HG02678 (cell line): Measurements from ENCODE around the gene UBAC2.

Source experiments
- ATAC-seq: cut with Tn5 transposase; IDR thresholded peaks from one replicate; pipeline ENCODE4 v1.9.1; 2021; ENCODE audit warnings: mild to moderate bottlenecking, moderate library complexity; ENCODE audit not compliant: unreplicated experiment

The UBAC2 gene

DNA sequence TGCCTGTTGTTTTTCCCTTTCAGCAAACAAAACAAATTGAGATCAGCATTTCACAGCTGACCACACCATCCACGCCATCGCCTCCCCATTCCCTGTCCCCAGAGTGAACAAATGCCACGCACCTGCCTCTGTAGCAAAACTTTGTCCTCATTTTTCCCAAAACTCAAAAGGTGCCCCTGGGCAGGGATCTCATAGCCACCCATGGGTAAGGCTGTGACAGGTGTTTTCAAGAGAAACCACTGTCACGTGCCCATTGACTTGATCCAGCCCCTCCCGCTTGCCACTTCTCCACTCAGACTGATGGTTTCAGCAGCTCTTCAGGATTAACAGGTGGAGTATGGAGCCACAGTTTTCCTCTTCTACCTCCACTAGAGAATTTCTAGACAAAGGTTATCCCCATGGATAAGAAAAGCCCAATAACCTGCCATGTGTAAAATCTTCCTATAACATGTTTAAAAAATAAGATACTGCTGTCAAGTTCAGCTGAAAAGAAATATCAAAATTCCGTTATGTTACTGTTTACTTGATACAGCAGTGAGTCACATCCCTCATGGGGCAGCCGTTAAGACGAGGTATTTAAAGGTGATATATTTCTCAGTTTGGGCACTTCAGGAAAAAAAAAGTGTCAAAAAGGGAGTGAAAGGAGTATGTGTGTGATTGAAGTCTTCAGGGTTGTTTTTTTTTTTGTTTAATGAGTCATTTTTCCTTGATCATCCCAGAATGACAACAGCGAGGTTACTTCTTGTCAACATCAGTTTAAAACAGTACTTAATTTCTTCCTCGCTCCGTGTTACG, 170.0 kb downstream of the UBAC2 start:
- no peak for ATAC-seq

- ATAC-seq = no peak
Observed at GRCh38 chr13:99371956-99372355, 171.3 kb downstream of the UBAC2 start.

GRCh38 chr13:99373436-99373835, 172.8 kb downstream of the UBAC2 start:
- no peak for ATAC-seq

GRCh38 chr13:99374169-99374991, 173.7 kb downstream of the UBAC2 start:
- peak; percentile 42 for ATAC-seq

GRCh38 chr13:99374994-99375737, 174.5 kb downstream of the UBAC2 start:
- peak; percentile 41 for ATAC-seq

DNA sequence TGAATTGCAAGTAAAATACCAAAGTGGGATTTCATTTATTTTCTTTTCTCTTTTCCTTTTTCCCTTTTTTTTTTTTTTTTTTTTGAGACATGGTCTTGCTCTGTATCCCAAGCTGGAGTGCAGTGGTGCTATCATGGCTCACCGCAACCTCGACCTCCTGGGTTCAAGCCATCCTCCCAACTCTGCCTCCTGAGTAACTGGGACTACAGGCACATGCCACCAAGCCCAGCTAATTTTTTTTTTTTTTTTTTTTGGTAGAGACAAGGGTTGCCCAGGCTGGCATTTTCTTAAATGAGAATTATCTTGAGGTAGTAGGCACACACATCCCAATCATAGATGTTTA, 175.1 kb downstream of the UBAC2 start:
- no peak for ATAC-seq

DNA sequence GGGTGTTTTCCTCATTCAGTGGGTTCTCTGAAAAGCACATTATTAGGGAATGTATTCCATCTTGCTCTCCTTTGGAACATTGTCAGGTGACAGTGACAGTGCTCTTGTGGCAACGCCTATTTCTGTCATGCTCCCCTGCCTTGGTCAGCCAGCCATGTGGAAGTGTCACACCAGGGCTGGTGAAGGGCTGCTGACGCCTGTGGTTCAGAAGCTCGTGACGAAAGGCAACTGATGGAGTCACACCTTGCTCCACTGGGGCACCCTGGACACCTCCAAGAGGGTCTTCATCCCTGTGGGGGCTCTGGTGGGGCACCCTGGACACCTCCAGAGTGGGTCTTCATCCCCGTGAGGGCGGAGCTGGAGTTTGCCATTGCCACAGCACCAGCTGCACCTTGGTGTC, 175.5 kb downstream of the UBAC2 start:
- ATAC-seq = peak; percentile 58

GRCh38 chr13:99376924-99377323, 176.3 kb downstream of the UBAC2 start:
- no peak for ATAC-seq

DNA sequence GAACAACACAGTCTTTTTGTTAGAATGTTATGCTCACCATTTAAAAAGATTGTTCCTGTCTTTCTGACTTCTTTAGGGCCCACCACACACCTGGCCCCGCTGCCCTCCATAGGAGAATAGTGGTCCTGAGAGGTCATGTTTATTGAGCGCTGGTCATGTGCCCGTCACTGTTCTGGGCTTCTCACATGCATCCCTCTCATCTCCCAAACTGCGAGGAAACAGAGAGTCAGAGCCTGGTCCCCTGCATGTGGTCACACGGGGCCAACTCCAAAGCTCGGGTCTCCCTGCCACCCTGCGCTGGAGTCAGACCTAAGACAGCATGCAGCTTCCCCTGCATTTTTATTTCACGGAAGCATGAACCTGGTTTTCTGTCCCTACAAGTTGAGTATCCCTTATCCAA, 177.0 kb downstream of the UBAC2 start:
- ATAC-seq = no peak

DNA sequence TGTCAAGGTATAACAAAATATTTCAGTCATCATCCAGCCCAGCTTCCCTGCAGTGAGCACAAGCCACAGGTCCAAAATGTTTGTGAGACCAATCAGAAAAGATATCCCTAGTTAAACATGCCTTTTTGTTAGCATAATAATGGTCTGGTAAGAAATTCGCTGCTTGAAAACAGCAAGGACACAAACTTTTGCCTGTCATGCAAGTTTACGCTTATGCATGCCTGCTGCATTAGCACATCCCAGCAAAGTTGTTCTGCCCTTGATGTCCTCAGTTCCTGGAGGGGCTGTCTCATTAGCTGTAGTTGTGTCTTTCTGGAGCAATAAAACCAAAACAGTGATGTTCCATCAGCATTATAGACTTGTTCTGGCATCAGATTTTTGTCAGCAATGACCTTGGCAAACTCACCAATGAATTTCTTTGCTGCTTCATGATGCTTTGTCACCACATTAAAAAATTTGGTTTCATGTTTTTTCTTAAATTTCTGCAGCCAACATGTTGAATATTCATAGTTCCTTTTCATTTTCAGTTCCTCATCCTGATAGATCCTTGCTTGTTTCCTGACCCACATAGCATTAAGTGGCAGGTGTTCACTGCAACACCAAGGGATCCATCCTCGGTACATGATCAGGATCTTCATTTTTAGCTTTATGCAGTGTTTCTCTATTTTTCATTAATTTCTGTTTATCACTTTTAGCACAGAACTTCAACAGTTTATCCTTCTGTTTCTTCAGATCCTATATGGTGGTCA, 178.5 kb downstream of the UBAC2 start:
- no peak for ATAC-seq

DNA sequence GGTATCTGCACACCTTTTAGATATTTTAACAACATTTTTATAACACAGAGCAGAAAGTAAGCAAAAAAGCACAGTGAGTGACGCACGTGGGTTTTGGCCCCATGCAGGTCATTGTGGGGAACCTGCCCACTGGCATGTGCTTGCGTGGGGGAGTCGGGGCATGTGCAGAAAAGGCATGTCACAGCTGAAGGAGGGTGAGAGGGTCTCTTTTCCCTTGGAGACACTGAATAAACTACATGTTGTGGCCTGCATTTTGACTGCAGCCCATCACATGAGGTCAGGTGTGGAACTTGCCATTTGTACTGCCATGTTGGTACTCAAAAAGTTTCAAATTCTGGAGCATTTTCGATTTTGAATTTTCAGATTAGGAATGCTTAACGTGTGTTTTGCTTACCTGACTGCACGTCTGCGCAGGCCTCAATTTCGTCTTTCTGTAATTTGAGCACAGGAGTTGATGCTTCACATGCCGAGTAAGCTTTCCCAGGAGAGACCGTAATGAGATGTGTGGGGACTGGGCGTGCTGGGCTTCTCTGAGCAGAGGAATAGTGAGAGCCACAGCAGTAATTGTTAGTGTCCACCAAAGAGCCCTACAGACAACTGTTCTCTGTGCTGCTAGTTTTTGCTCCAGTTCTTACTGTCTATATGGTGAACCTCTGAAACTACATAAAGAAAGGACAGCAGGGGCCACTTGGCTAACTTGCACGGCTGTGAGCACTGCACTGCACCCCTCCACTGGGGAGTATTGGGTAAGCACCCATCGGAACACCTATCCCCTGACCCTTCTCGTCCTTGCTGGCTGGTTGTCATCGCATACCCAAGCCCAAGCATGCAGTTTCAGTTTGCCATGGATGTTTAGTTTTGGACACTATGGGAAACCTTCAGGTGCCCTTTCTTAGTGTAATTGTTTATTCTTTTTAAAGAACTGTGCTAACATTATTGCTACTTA, 179.5 kb downstream of the UBAC2 start:
- ATAC-seq = no peak

- peak; percentile 66 for ATAC-seq
Observed at GRCh38 chr13:99380921-99381645, 180.4 kb downstream of the UBAC2 start.

DNA sequence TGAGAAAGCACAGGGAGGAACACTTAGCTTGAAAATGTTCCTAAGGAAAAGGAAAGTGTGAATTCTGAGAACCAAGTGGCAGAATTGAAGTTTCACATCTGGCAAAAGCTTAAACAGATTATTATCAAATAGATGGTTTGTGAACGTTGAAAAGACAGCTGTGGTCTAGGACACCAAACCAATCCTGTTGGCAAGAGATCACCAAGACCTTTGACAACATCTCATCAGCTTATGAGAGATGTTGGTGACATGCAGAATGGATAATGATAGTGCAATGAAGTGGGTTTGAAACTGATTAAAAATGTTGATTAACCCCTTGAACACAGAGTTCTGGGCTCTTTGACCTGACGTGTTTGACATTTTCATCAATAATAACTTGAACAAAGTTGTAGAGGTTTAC, 181.1 kb downstream of the UBAC2 start:
- ATAC-seq = no peak

GRCh38 chr13:99382428-99383133, 181.9 kb downstream of the UBAC2 start:
- no peak for ATAC-seq

GRCh38 chr13:99383511-99383921, 182.9 kb downstream of the UBAC2 start:
- ATAC-seq = no peak

DNA sequence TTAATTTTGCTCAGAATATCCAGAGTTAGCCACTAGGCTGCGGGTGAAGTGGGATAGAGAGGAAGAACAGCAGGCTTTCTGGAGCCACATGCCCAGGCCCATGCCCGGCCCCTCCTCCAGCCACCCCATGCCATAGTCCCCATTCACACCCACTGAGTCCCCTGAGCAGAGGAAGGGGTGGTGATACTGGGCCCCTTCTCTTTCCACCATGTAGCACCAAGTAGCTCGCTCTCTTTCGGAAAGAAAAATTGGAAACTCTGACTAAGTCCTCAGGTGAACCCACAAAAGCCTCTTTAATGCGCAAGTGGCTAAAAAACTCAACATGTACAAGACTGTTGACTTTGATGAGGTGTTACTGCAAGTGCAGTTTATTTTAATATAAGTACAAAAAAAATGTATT, 183.3 kb downstream of the UBAC2 start:
- no peak for ATAC-seq

GRCh38 chr13:99384468-99384867, 183.8 kb downstream of the UBAC2 start:
- ATAC-seq = no peak

- ATAC-seq = no peak
Observed at GRCh38 chr13:99385161-99385560, 184.5 kb downstream of the UBAC2 start.
